Gastrocnemius medialis (tissue), 4 donors: ENCODE measurements around the gene MFAP4.

ENCODE experiments used
- POLR2A ChIP-seq, 2 donors: fragments of 450-650 bp; IDR thresholded peaks; one replicate each; pipeline ENCODE4 v1.6.1; 2017; ENCODE audit warnings: antibody characterized with exemption in 2 of 2, mild to moderate bottlenecking in 2 of 2, moderate library complexity in 2 of 2
- TF ChIP-seq, protein P1 (sequence below), 5 experiments: fragments of 450-650 bp in 3 of 5; fragments of 200-600 bp in 2 of 5; sonication (generic) in 2 of 5; IDR thresholded peaks in 4 of 5; conservative IDR thresholded peaks in 1 of 5; 1 replicate in 4 of 5; 2 replicates in 1 of 5; pipeline ENCODE4 v1.5.1; 2016 to 2019; ENCODE audit warnings: antibody characterized with exemption in 5 of 5, mild to moderate bottlenecking in 3 of 5, moderate library complexity in 3 of 5

DNA sequence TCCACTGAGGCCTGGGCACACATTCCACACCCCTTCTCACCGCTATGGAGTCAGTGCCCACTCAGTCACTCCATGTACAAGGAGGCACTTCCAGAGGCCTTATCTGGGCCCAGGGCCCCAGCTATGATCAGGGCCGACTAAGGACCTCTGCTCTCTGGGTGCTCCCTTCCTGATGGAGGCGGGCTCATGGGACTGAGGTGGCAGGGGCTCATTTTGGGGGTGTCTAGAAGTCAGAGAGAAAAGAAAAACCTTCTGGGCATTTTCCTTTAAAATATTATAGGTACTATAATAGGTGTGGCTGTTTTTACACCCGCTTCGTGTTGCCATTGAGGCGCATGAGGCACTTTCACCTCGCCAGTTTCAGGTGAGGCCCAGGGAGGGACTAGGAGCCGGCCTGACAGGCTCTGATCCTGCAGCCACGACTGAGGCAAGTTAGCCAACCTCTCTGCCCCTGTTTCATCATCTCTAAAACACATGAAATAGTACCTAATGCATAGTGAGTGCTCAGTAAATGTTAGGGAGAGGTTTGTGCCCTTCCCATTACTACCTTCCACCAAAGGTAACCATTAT, 38.8 kb downstream of the MFAP4 start:
- TF ChIP-seq, protein P1, sequence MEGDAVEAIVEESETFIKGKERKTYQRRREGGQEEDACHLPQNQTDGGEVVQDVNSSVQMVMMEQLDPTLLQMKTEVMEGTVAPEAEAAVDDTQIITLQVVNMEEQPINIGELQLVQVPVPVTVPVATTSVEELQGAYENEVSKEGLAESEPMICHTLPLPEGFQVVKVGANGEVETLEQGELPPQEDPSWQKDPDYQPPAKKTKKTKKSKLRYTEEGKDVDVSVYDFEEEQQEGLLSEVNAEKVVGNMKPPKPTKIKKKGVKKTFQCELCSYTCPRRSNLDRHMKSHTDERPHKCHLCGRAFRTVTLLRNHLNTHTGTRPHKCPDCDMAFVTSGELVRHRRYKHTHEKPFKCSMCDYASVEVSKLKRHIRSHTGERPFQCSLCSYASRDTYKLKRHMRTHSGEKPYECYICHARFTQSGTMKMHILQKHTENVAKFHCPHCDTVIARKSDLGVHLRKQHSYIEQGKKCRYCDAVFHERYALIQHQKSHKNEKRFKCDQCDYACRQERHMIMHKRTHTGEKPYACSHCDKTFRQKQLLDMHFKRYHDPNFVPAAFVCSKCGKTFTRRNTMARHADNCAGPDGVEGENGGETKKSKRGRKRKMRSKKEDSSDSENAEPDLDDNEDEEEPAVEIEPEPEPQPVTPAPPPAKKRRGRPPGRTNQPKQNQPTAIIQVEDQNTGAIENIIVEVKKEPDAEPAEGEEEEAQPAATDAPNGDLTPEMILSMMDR (IDR thresholded peaks at IDR 0.05 in 4 of 5, conservative IDR thresholded peaks at IDR 0.05 in 1 of 5): no peak
- TF ChIP-seq POLR2A (IDR thresholded peaks at IDR 0.05): no peak
